Large intestine (tissue), 12 donors: ENCODE measurements around the gene HACE1. TPM values are rescaled to one million over a fixed set of nuclear protein-coding genes. Genes with fewer than 3 reads are reported as not detected.
"Not testable (repeated sequence)": the region's sequence is repeated elsewhere in the genome, so short reads cannot be mapped to it uniquely, and the experiment has no call there.

Source experiments
- DNase-seq, 2 donors: peaks; one replicate each; pipeline versions ENCODE4 v3.0.0 to v3.0.0-alpha.2; 2013
- H3K27ac ChIP-seq: one replicate; pipeline ENCODE4 v1.5.1; 2013; ENCODE audit warnings: low read length
- H3K27me3 ChIP-seq: 2 replicates; pipeline ENCODE4 v1.6.1; 2013; ENCODE audit warnings: low read length; ENCODE audit not compliant: control insufficient read depth, insufficient read depth
- H3K36me3 ChIP-seq: 2 replicates; pipeline ENCODE4 v1.6.1; 2013; ENCODE audit warnings: low read length; ENCODE audit not compliant: control insufficient read depth, insufficient read depth
- H3K4me1 ChIP-seq: one replicate; pipeline ENCODE4 v1.6.1; 2013; ENCODE audit warnings: low read length; ENCODE audit not compliant: control insufficient read depth, insufficient read depth
- H3K4me3 ChIP-seq: one replicate; pipeline ENCODE4 v1.5.1; 2013; ENCODE audit warnings: low read length
- H3K9me3 ChIP-seq: one replicate; pipeline ENCODE4 v1.6.1; 2013; ENCODE audit warnings: mild to moderate bottlenecking, low read depth, low read length, moderate library complexity; ENCODE audit not compliant: control insufficient read depth
- WGBS: methylation state at CpG from one replicate; pipeline ENCODE4 v1.1.5; 2013; ENCODE audit warnings: low lambda C conversion rate; ENCODE audit not compliant: insufficient coverage; 5-methylcytosine and 5-hydroxymethylcytosine counted together
- long read RNA-seq, 11 donors: transcript quantifications; one replicate each; lab custom pipeline, GENCODE V29; 2026
- polyA plus RNA-seq: library from polyadenylated mRNA; unstranded; fragments of 120-200 nt; gene quantifications from one replicate; pipeline ENCODE4 v1.2.1, GENCODE V29; 2013

Gene HACE1
- 10.5 TPM for polyA plus RNA-seq
- long read RNA-seq, donor 1 = 0 reads
- long read RNA-seq, donor 2, full-length matches to known transcripts = 2 of 2 reads
- long read RNA-seq, donor 2, partial matches to known transcripts = 0 of 2 reads
- long read RNA-seq, donor 2, other reads (novel, unspliced or antisense) = 0 of 2 reads
- long read RNA-seq, donor 3, partial matches to known transcripts = 0 of 2 reads
- long read RNA-seq, donor 3, other reads (novel, unspliced or antisense) = 0 of 2 reads
- long read RNA-seq, donor 4 = 0 reads
- long read RNA-seq, donor 5 = 0 reads
- long read RNA-seq, donor 6, full-length matches to known transcripts = 1 of 1 reads
- long read RNA-seq, donor 6, partial matches to known transcripts = 0 of 1 reads
- long read RNA-seq, donor 6, other reads (novel, unspliced or antisense) = 0 of 1 reads
- long read RNA-seq, donor 7, partial matches to known transcripts = 0 of 1 reads
- long read RNA-seq, donor 7, other reads (novel, unspliced or antisense) = 0 of 1 reads
- long read RNA-seq, donor 8, full-length matches to known transcripts = 1 of 1 reads
- long read RNA-seq, donor 8, partial matches to known transcripts = 0 of 1 reads
- long read RNA-seq, donor 8, other reads (novel, unspliced or antisense) = 0 of 1 reads
- long read RNA-seq, donor 9 = 0 reads
- long read RNA-seq, donor 10, full-length matches to known transcripts = 2 of 2 reads
- long read RNA-seq, donor 10, partial matches to known transcripts = 0 of 2 reads
- long read RNA-seq, donor 10, other reads (novel, unspliced or antisense) = 0 of 2 reads
- long read RNA-seq, donor 11 = 0 reads

- DNase-seq = peak; percentile 84 to 93
Observed at GRCh38 chr6:104859225-104860146, at the start of gene HACE1. HACE1 (minus strand) TSS chr6:104859919; CDS start chr6:104859642, 277 bp downstream.

GRCh38 chr6:104908888-104909525 is 49.3 kb upstream of the HACE1 start:
- no peak for DNase-seq
- Histone ChIP-seq H3K27me3 (no peaks in the 10 kb centered on the region), H3K4me3 (no peak overlapping the region), H3K27ac (no peak overlapping the region), H3K4me1 (no peaks in the 10 kb centered on the region), H3K36me3 (no peaks in the 10 kb centered on the region), H3K9me3 (no peaks in the 10 kb centered on the region)
- 83% methylated on average over 1 of the region's 2 CpGs for WGBS

More at GRCh38 chr6:104859225-104860146, at the start of gene HACE1:
- H3K9me3 ChIP-seq = no peaks in the 10 kb centered on the region
- no peaks in the 10 kb centered on the region for H3K27me3 ChIP-seq
- no peaks in the 10 kb centered on the region for H3K4me1 ChIP-seq
- peak within 1 kb of the TSS; percentile 77 for H3K4me3 ChIP-seq
- H3K36me3 ChIP-seq = no peaks in the 10 kb centered on the region
- no CpG with 5 or more reads among the region's 89 CpGs for WGBS
- peak within 1 kb of the TSS; percentile 21 for H3K27ac ChIP-seq

GRCh38 chr6:104908031-104908887 is 48.5 kb upstream of the HACE1 start:
- no peaks in the 10 kb centered on the region for H3K27me3 ChIP-seq

GRCh38 chr6:104898893-104899292 is 39.2 kb upstream of the HACE1 start:
- H3K9me3 ChIP-seq, H3K36me3 ChIP-seq, H3K4me3 ChIP-seq, H3K4me1 ChIP-seq, H3K27me3 ChIP-seq, DNase-seq, H3K27ac ChIP-seq: not testable (repeated sequence)
- WGBS = 100% methylated on average over 3 of the region's 7 CpGs

More at GRCh38 chr6:104908031-104908887, 48.5 kb upstream of the HACE1 start:
- H3K4me3 ChIP-seq = no peak overlapping the region
- H3K36me3 ChIP-seq = no peaks in the 10 kb centered on the region
- WGBS = no CpG with 5 or more reads among the region's 6 CpGs
- DNase-seq = no peak
- no peaks in the 10 kb centered on the region for H3K4me1 ChIP-seq
- H3K27ac ChIP-seq = no peak overlapping the region
- H3K9me3 ChIP-seq = no peaks in the 10 kb centered on the region

GRCh38 chr6:104896914-104897313 is 37.2 kb upstream of the HACE1 start:
- Histone ChIP-seq H3K4me1 (no peaks in the 10 kb centered on the region), H3K9me3 (no peaks in the 10 kb centered on the region), H3K27ac (no peak overlapping the region), H3K27me3 (no peaks in the 10 kb centered on the region), H3K36me3 (no peaks in the 10 kb centered on the region), H3K4me3 (no peak overlapping the region)
- WGBS = 50% methylated on average over 1 of the region's 5 CpGs
- no peak for DNase-seq

GRCh38 chr6:104888066-104888465 is 28.3 kb upstream of the HACE1 start:
- peaks cover 9% of the 10 kb centered on the region for H3K27me3 ChIP-seq
- no peak overlapping the region for H3K4me3 ChIP-seq
- no peak overlapping the region for H3K27ac ChIP-seq
- no peak for DNase-seq
- no CpG with 5 or more reads among the region's 3 CpGs for WGBS
- H3K9me3 ChIP-seq = peaks cover 6% of the 10 kb centered on the region
- H3K36me3 ChIP-seq = no peaks in the 10 kb centered on the region
- H3K4me1 ChIP-seq = no peaks in the 10 kb centered on the region

- WGBS = 20% methylated on average over 1 of the region's 7 CpGs
- Histone ChIP-seq H3K27me3 (peaks cover 9% of the 10 kb centered on the region), H3K36me3 (no peaks in the 10 kb centered on the region), H3K9me3 (peaks cover 6% of the 10 kb centered on the region), H3K4me1 (no peaks in the 10 kb centered on the region), H3K4me3 (no peak overlapping the region), H3K27ac (no peak overlapping the region)
- peak; percentile 11 to 20 for DNase-seq
Observed at GRCh38 chr6:104887350-104887749, 27.6 kb upstream of the HACE1 start.

GRCh38 chr6:104885518-104886043 is 25.9 kb upstream of the HACE1 start:
- Histone ChIP-seq H3K27ac (no peak overlapping the region), H3K4me1 (no peaks in the 10 kb centered on the region), H3K4me3 (no peak overlapping the region), H3K9me3 (peaks cover 6% of the 10 kb centered on the region), H3K27me3 (peaks cover 9% of the 10 kb centered on the region), H3K36me3 (no peaks in the 10 kb centered on the region)
- WGBS = no CpG with 5 or more reads among the region's 19 CpGs
- no peak for DNase-seq
